ENCODE measurements around the gene TSPAN33.

TSPAN33 gene

DNA sequence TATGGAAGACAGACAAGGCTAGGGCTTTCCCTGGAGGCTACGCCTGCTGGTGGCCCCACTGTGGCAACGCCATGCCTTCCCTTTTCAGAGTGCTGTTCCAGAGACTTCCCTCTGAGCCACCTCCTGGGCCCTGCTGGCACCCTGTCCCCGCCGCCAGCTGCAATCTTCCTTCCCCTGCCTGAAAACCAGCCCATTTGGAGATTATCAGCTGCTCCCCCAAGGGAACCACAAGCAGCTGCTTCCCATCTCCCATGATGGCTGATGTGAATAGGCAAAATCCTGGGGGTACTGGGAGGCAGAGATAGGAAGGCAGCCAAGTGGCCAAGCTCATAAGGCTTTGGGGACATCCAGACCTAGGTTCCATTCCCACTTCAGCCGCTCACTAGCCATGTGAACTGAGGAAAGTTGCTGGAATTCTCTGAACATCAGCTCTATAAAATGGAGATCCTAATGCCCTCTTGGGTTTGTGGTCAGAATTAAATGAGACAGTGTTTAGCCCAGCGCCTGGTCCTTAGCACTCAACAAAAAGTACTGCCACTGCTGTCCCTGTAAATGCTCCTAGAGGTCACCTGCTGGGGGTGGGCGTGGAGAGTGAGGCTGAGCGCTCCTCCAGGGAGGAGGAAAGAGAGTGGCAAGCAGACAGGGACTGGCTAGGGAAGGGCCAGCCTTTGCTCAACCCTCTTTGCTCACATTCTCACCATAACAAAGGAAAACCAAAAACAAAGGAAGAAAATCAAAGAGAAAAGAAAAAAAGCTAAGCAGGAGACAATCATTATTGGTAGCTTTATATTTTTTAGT, 5.9 kb downstream of the TSPAN33 start:
- TF ChIP-seq, protein P1, sequence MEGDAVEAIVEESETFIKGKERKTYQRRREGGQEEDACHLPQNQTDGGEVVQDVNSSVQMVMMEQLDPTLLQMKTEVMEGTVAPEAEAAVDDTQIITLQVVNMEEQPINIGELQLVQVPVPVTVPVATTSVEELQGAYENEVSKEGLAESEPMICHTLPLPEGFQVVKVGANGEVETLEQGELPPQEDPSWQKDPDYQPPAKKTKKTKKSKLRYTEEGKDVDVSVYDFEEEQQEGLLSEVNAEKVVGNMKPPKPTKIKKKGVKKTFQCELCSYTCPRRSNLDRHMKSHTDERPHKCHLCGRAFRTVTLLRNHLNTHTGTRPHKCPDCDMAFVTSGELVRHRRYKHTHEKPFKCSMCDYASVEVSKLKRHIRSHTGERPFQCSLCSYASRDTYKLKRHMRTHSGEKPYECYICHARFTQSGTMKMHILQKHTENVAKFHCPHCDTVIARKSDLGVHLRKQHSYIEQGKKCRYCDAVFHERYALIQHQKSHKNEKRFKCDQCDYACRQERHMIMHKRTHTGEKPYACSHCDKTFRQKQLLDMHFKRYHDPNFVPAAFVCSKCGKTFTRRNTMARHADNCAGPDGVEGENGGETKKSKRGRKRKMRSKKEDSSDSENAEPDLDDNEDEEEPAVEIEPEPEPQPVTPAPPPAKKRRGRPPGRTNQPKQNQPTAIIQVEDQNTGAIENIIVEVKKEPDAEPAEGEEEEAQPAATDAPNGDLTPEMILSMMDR (IDR thresholded peaks at IDR 0.05; ENCODE audit: low read depth, low read length), result no peak
- no peak overlapping the region for H3K4me3 ChIP-seq (ENCODE audit: low read depth, low read length)

DNA sequence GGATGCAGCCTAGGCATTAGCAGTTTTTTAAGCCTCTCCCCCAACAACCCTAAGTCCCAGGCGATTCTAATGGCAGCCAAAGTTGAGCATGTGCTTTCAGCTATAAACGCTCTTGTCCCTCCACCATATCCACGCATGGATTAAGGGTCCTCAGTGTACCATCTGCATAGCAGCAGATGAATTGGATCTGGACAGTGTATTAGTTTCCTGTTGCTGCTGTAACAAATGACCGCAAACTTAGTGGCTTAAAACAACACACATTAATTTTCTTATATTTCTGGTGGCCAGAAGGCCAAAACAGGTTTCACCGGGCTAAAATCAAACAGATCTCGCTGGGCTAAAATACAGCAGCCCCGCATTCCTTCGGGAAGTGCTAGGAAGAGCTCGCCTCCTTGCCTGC, 13.1 kb downstream of the TSPAN33 start:
- no peak overlapping the region for H3K4me3 ChIP-seq (ENCODE audit: low read depth, low read length)
- TF ChIP-seq, protein P1 (IDR thresholded peaks at IDR 0.05; ENCODE audit: low read depth, low read length), result no peak

DNA sequence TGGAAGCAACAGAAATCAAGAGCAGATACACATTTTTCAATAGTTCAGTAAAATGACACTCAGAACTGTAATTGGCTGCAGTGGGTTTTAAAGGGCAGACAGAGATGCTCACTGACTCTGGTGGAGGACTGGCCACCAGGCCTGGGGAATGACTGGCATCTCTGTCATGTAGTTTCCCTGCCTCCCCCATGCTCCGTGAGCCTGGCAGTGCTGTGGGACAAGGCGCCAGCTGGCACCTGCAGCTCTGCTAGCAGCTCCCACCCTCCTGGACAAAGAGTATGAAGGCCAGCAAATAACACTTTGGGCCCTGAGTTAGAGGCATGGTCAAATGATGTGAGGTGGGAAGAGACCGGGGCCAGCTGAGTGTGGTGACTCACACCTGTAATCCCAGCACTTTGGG, 15.0 kb downstream of the TSPAN33 start:
- TF ChIP-seq, protein P1 (IDR thresholded peaks at IDR 0.05; ENCODE audit: low read depth, low read length), result no peak
- H3K4me3 ChIP-seq (ENCODE audit: low read depth, low read length), result no peak overlapping the region

DNA sequence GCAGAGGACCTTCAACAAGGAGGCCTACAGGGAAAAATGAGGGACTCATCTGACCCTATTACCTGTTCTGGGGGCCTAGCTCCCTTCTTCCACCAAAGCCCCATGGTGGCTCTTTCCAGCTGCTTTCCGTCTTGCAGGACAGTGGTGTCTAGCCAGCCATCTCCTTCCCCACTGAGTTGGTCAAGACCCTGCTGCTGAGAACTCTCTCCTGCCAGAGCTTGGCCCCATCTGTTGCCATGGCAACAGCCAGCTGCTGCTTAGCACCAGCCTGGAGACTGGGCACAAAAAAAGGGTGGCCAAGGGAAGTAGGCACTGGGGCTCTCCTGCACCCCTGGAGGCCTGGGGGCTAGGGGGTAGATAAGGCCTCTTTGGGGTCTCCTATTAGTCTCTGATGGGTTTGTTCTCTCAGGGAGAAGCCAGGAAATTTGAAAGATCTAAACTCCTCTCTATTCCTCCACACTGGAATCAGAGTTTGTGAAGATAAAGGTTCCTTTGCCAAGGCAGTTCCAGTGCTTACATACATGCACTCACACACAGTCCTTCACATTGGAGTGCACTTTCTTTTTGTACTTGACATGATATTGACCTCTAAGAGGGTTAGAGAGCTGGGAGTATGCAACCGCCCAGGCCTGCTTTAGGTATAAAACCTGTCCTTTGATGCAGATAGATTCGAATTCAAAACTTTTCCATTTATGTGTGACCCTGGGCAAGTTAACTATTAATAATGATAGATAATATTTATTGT, 15.8 kb downstream of the TSPAN33 start:
- TF ChIP-seq, protein P1 (IDR thresholded peaks at IDR 0.05; ENCODE audit: low read depth, low read length), result no peak
- H3K4me3 ChIP-seq (ENCODE audit: low read depth, low read length), result no peak overlapping the region

DNA sequence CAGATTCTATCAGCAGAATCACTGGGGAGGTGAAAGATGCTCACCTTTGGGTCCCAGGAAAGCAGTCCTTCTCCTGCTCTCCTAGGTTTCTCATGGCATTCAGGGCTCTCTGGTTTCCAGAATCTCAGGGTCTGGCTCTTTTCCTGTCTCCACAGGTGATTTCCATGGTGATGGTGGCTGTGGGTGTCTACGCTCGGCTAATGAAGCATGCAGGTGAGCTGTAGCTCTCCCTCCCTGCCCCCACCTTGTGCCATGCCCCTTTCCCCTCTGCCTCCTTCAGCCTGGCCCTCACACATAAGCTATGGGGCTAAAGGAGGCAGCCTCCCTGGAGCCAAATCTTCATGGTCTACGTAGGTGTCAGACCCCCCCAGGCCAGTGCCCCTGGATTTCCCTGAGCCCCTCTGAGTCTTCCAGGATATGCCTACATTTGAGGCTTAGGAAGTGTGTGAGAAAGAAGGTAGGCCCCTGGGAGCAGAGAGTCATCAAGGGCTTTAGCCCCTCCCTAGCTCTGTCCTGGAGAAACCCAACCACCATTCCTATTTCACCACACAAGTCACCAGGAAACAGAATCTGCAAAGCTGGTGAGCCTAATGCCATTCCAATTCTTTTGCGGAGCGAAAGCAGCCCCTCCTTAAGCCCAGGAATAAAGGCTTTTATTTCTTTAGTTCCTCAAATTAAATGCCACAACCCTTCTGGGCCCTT, 17.2 kb downstream of the TSPAN33 start:
- TF ChIP-seq, protein P1 (IDR thresholded peaks at IDR 0.05; ENCODE audit: low read depth, low read length), result no peak
- no peak overlapping the region for H3K4me3 ChIP-seq (ENCODE audit: low read depth, low read length)

DNA sequence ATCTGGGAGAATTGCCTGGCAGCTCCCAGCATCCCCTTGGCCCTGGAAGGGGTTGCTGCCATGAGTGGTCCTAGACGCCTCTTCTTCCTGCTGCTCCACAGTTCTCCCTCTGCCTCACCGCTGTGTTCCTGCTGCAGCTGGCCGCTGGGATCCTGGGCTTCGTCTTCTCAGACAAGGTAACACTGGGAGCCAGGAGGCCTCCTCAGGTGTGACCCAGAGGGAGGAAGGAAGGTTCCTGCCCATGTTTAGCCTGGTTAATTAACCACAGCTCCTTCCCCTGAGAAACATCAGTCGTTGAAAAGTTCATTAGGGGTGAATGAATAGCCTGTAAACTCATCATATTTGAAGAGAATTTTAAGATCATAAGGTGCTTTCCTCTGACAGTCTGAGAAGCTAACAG, 18.2 kb downstream of the TSPAN33 start:
- H3K4me3 ChIP-seq (ENCODE audit: low read depth, low read length), result no peak overlapping the region
- TF ChIP-seq, protein P1 (IDR thresholded peaks at IDR 0.05; ENCODE audit: low read depth, low read length), result no peak

Data from WI38 (cell line).